Muscle of leg (tissue), 16 donors: Measurements from ENCODE around the gene ZNF324. TPM values are rescaled to one million over a fixed set of nuclear protein-coding genes. Genes with fewer than 3 reads are reported as not detected.
"Not testable (repeated sequence)": the region's sequence is repeated elsewhere in the genome, so short reads cannot be mapped to it uniquely, and the experiment has no call there.

Experiments used
- DNase-seq: peaks from one replicate; pipeline ENCODE4 v3.0.0; 2013
- H3K27ac ChIP-seq: one replicate; pipeline ENCODE4 v1.5.1; 2013; ENCODE audit warnings: mild to moderate bottlenecking, low read length, control low read depth
- H3K27me3 ChIP-seq: one replicate; pipeline ENCODE4 v1.6.1; 2013; ENCODE audit warnings: low read length; ENCODE audit not compliant: control insufficient read depth, insufficient read depth
- H3K36me3 ChIP-seq: one replicate; pipeline ENCODE4 v1.6.1; 2013; ENCODE audit warnings: low read length; ENCODE audit not compliant: control insufficient read depth, insufficient read depth
- H3K4me1 ChIP-seq: one replicate; pipeline ENCODE4 v1.6.1; 2013; ENCODE audit warnings: low read length; ENCODE audit not compliant: control insufficient read depth, insufficient read depth
- H3K4me3 ChIP-seq: one replicate; pipeline ENCODE4 v1.5.1; 2013; ENCODE audit warnings: low read length, control low read depth
- H3K9me3 ChIP-seq: replicated peaks from 2 replicates; pipeline ENCODE4 v1.6.1; 2013; ENCODE audit warnings: low read depth, low read length; ENCODE audit not compliant: control insufficient read depth
- WGBS: methylation state at CpG from one replicate; pipeline ENCODE4 v1.1.5; 2013; ENCODE audit warnings: missing lambda C conversion rate; ENCODE audit not compliant: insufficient coverage; 5-methylcytosine and 5-hydroxymethylcytosine counted together
- long read RNA-seq, 11 donors: transcript quantifications; one replicate each; lab custom pipeline, GENCODE V29; 2026
- polyA plus RNA-seq, 8 donors: library from polyadenylated mRNA; unstranded; fragments of 120-200 nt; gene quantifications; one replicate each; pipeline versions ENCODE4 v1.2.1 to v1.2.3, GENCODE V29; 2013; ENCODE audit warnings: inconsistent platforms in 1 of 8, low replicate concordance in 1 of 8; ENCODE audit not compliant: insufficient read length in 8 of 8, insufficient read depth in 1 of 8
- total RNA-seq: library from RNA; stranded (reverse); fragments of 120-200 nt; gene quantifications from one replicate; pipeline ENCODE4 v1.2.4, GENCODE V29; 2013

The ZNF324 gene
- total RNA-seq (7.3 TPM), polyA plus RNA-seq (1 to 10 TPM; 4.8 to 6.4 (median 5.6) TPM)
- long read RNA-seq, donor 1 = 0 reads
- long read RNA-seq, donor 2 = 0 reads
- long read RNA-seq, donor 3, partial matches to known transcripts = 0 of 3 reads
- long read RNA-seq, donor 3, other reads (novel, unspliced or antisense) = 0 of 3 reads
- long read RNA-seq, donor 4 = 0 reads
- long read RNA-seq, donor 5, partial matches to known transcripts = 0 of 4 reads
- long read RNA-seq, donor 5, other reads (novel, unspliced or antisense) = 0 of 4 reads
- long read RNA-seq, donor 6, partial matches to known transcripts = 0 of 2 reads
- long read RNA-seq, donor 6, other reads (novel, unspliced or antisense) = 0 of 2 reads
- long read RNA-seq, donor 7, partial matches to known transcripts = 5 of 6 reads
- long read RNA-seq, donor 7, other reads (novel, unspliced or antisense) = 0 of 6 reads
- long read RNA-seq, donor 8 = 0 reads
- long read RNA-seq, donor 9 = 0 reads
- long read RNA-seq, donor 10, partial matches to known transcripts = 0 of 1 reads
- long read RNA-seq, donor 10, other reads (novel, unspliced or antisense) = 0 of 1 reads
- long read RNA-seq, donor 11 = 0 reads

- H3K27me3 ChIP-seq = no peaks in the 10 kb centered on the region
- H3K4me1 ChIP-seq = peaks cover 14% of the 10 kb centered on the region
- peak; percentile 99 for DNase-seq
- H3K27ac ChIP-seq = peak within 1 kb of the TSS; percentile 42
- peak within 1 kb of the TSS; percentile 72 for H3K4me3 ChIP-seq
- WGBS = under 1% methylated on average over 82 of the region's 92 CpGs
- peaks cover 22% of the 10 kb centered on the region for H3K36me3 ChIP-seq
- no peaks in the 10 kb centered on the region for H3K9me3 ChIP-seq
Measured at GRCh38 chr19:58466760-58467589, at the start of gene ZNF324. Gene ZNF324 (plus strand): TSS chr19:58467080. CDS start chr19:58469186, 2,106 bp downstream.

GRCh38 chr19:58428617-58429016 lies 38.3 kb upstream of the ZNF324 start:
- peaks cover 70% of the 10 kb centered on the region for H3K9me3 ChIP-seq
- no peaks in the 10 kb centered on the region for H3K4me1 ChIP-seq
- H3K36me3 ChIP-seq = peaks cover 18% of the 10 kb centered on the region
- WGBS = no CpG with 5 or more reads among the region's 1 CpG
- no peak for DNase-seq
- H3K4me3 ChIP-seq = no peak overlapping the region
- no peak overlapping the region for H3K27ac ChIP-seq
- H3K27me3 ChIP-seq = no peaks in the 10 kb centered on the region

GRCh38 chr19:58429745-58430144 lies 37.1 kb upstream of the ZNF324 start:
- Histone ChIP-seq H3K4me1 (no peaks in the 10 kb centered on the region), H3K27me3 (no peaks in the 10 kb centered on the region), H3K9me3 (peaks cover 82% of the 10 kb centered on the region), H3K4me3 (no peak overlapping the region), H3K36me3 (peaks cover 30% of the 10 kb centered on the region), H3K27ac (no peak overlapping the region)
- no peak for DNase-seq

- Histone ChIP-seq H3K36me3 (peaks cover 57% of the 10 kb centered on the region), H3K4me3 (no peak overlapping the region), H3K9me3 (peaks cover 86% of the 10 kb centered on the region), H3K27me3 (no peaks in the 10 kb centered on the region), H3K4me1 (peaks cover 2% of the 10 kb centered on the region), H3K27ac (no peak overlapping the region)
- no peak for DNase-seq
- WGBS = 100% methylated on average over 1 of the region's 2 CpGs
Measured at GRCh38 chr19:58434217-58434616, 32.7 kb upstream of the ZNF324 start.

- Histone ChIP-seq H3K27me3 (peaks cover 5% of the 10 kb centered on the region), H3K4me3 (peak within 1 kb of the TSS; percentile 73), H3K27ac (peak within 1 kb of the TSS; percentile 83), H3K9me3 (peaks cover 36% of the 10 kb centered on the region), H3K4me1 (peaks cover 14% of the 10 kb centered on the region), H3K36me3 (peaks cover 26% of the 10 kb centered on the region)
- peak; percentile 100 for DNase-seq
- WGBS = 6% methylated on average over 59 of the region's 59 CpGs
Measured at GRCh38 chr19:58439576-58440554, 27.0 kb upstream of the ZNF324 start, which contains the start of gene ZNF132. Gene ZNF132 (minus strand): TSS chr19:58440153. CDS start chr19:58439821, 332 bp downstream.

- Histone ChIP-seq H3K4me1 (peaks cover 14% of the 10 kb centered on the region), H3K4me3 (peak overlapping the region; percentile 73), H3K27ac (peak overlapping the region; percentile 83), H3K27me3 (peaks cover 9% of the 10 kb centered on the region), H3K9me3 (peaks cover 30% of the 10 kb centered on the region), H3K36me3 (peaks cover 20% of the 10 kb centered on the region)
- DNase-seq = peak; percentile 31
- WGBS = 11% methylated on average over 25 of the region's 31 CpGs
Measured at GRCh38 chr19:58440556-58440955, 26.3 kb upstream of the ZNF324 start.

GRCh38 chr19:58442986-58443385 lies 23.9 kb upstream of the ZNF324 start:
- not testable (repeated sequence) for DNase-seq, H3K27ac ChIP-seq, H3K36me3 ChIP-seq, H3K27me3 ChIP-seq, H3K4me3 ChIP-seq
- 87% methylated on average over 7 of the region's 7 CpGs for WGBS
- Histone ChIP-seq H3K9me3 (peaks cover 10% of the 10 kb centered on the region), H3K4me1 (peaks cover 14% of the 10 kb centered on the region)

GRCh38 chr19:58448860-58449259 lies 18.0 kb upstream of the ZNF324 start:
- DNase-seq, H3K27ac ChIP-seq, H3K9me3 ChIP-seq, H3K4me3 ChIP-seq, H3K36me3 ChIP-seq, H3K4me1 ChIP-seq: not testable (repeated sequence)
- peaks cover 12% of the 10 kb centered on the region for H3K27me3 ChIP-seq
- 71% methylated on average over 3 of the region's 3 CpGs for WGBS

- not testable (repeated sequence) for H3K4me3 ChIP-seq
- 51% methylated on average over 3 of the region's 5 CpGs for WGBS
Measured at GRCh38 chr19:58449980-58450379, 16.9 kb upstream of the ZNF324 start.

More at GRCh38 chr19:58449980-58450379, 16.9 kb upstream of the ZNF324 start:
- H3K27ac ChIP-seq, DNase-seq, H3K27me3 ChIP-seq, H3K4me1 ChIP-seq, H3K9me3 ChIP-seq: not testable (repeated sequence)
- H3K36me3 ChIP-seq = peaks cover 16% of the 10 kb centered on the region
